Muscle layer of colon (tissue), 2 donors: ENCODE data around the gene LDLRAD4.

Experiments used
- H3K27ac ChIP-seq: one replicate; pipeline ENCODE4 v1.7.0; 2013; ENCODE audit warnings: low read depth, mild to moderate bottlenecking, low read length, moderate library complexity
- H3K27me3 ChIP-seq, 2 donors: one replicate each; pipeline ENCODE4 v1.7.0; 2013; ENCODE audit warnings: low read length in 2 of 2, mild to moderate bottlenecking in 2 of 2; ENCODE audit not compliant: insufficient read depth in 2 of 2, control insufficient read depth in 1 of 2
- H3K36me3 ChIP-seq: one replicate; pipeline ENCODE4 v1.7.0; 2013; ENCODE audit warnings: mild to moderate bottlenecking, low read length; ENCODE audit not compliant: insufficient read depth
- H3K4me1 ChIP-seq: one replicate; pipeline ENCODE4 v1.7.0; 2013; ENCODE audit warnings: mild to moderate bottlenecking, low read length; ENCODE audit not compliant: insufficient read depth
- H3K4me3 ChIP-seq, 2 donors: one replicate each; pipeline ENCODE4 v1.7.0; 2013; ENCODE audit warnings: low read length in 2 of 2, low read depth in 1 of 2, mild to moderate bottlenecking in 1 of 2, moderate library complexity in 1 of 2
- H3K9ac ChIP-seq: one replicate; pipeline ENCODE4 v1.7.0; 2013; ENCODE audit warnings: low read length
- H3K9me3 ChIP-seq: one replicate; pipeline ENCODE4 v1.7.0; 2013; ENCODE audit warnings: mild to moderate bottlenecking, low read length
- donor health status: abdominal sarcoma.
- donor health status: Adenocarcinoma of cecum.

LDLRAD4 gene

DNA sequence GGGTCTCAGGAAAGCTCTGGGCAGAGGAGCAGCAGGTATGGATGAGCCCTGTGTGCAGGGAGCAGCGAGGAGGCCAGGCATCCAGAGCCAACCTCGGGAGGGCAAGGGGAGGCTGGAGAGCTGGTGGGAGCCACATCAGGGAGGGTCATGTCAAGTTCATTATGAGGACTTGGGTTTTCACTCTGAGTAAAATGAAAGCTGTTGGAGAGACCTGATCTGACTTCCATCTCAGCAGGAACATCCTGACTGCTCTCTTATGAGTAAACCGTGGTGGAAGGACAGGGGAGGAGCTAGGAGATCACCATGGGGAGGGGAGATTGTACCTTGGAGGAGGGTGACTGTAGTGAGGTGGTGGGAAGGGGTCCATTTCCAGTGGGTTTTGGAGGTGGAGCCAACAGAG, 209.8 kb downstream of the LDLRAD4 start:
- Histone ChIP-seq H3K36me3 (no peaks in the 10 kb centered on the region), H3K9ac (no peak overlapping the region), H3K4me3 (no peak overlapping the region), H3K27me3 (no peaks in the 10 kb centered on the region), H3K27ac (no peak overlapping the region), H3K4me1 (no peaks in the 10 kb centered on the region), H3K9me3 (no peaks in the 10 kb centered on the region)

DNA sequence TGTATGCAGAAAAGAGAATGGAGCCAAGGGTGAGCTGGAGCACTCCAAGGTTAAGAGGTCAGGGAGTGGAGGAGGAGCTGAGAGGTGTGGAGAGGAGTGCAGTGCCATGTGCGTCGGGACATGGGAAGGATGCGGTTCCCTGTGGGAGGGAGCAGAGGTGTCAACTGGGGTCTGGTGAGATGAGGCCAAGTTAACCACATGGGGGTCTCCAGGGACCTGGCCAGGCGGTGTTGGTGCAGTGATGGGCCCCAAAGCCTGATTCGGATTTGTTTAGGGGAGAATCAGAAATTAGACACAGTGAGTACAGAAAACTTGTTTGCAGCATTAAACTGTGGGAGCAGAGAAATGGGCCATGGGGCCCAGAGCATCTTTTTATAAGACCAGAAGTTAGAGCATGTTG, 210.5 kb downstream of the LDLRAD4 start:
- Histone ChIP-seq H3K9me3 (no peaks in the 10 kb centered on the region), H3K4me3 (no peak overlapping the region), H3K9ac (no peak overlapping the region), H3K27ac (no peak overlapping the region), H3K36me3 (no peaks in the 10 kb centered on the region), H3K27me3 (no peaks in the 10 kb centered on the region), H3K4me1 (no peaks in the 10 kb centered on the region)

DNA sequence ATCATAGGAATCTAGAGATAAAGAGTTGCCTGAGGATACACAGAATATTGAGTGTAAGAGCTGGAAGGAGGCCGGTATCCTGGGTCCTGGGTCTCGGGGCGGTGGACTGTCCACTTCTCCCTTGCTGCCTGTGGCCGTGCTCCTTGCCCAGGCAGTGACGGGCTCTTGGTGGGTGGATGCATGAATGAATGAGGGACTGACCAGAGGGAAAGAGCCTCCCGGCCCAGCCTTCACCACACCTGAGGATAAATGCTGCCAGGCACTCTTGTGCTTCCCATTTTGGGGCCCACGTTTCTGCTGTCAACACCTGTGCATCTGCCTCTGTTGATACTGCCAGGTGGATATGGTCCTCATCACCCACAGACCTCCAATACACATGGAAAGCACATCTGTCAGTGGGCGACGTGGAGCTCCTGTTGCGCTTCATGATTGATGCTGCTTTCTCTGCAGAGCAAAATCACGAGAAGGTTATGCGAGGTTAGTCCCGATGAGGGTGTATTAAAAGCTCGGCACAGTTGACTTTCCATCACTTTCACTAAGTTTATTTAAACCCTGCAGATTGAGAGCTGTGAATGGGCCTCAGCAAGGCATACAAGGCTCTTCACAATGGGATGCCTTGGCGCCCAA, 211.4 kb downstream of the LDLRAD4 start:
- no peaks in the 10 kb centered on the region for H3K36me3 ChIP-seq
- no peaks in the 10 kb centered on the region for H3K4me1 ChIP-seq
- no peaks in the 10 kb centered on the region for H3K9me3 ChIP-seq
- no peak overlapping the region for H3K9ac ChIP-seq
- no peak overlapping the region for H3K27ac ChIP-seq
- no peak overlapping the region for H3K4me3 ChIP-seq
- no peaks in the 10 kb centered on the region for H3K27me3 ChIP-seq

GRCh38 chr18:13430663-13431062, 212.1 kb downstream of the LDLRAD4 start:
- Histone ChIP-seq H3K36me3 (no peaks in the 10 kb centered on the region), H3K4me1 (no peaks in the 10 kb centered on the region), H3K4me3 (no peak overlapping the region), H3K27ac (no peak overlapping the region), H3K27me3 (no peaks in the 10 kb centered on the region), H3K9me3 (no peaks in the 10 kb centered on the region), H3K9ac (no peak overlapping the region)

DNA sequence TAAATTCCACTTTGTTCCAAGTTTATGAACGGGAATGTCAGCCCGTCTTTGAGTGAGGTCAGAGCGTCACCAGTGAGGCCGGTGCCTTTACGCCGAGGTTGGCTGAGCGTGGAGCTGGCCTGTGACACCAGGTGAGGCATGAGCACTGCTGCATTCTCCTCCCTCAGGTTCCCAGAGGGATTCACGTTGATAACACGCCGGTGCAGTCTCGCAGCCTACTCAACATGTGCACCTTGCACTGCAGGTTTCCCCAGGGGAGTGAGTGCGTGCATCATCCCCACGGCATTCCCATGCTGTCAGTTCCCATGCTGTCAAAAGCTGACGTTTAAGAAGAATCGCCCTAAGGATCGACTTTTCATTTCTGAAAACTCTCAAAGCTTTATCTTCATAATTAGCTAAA, 213.3 kb downstream of the LDLRAD4 start:
- no peak overlapping the region for H3K9ac ChIP-seq
- H3K4me1 ChIP-seq: no peaks in the 10 kb centered on the region
- no peaks in the 10 kb centered on the region for H3K36me3 ChIP-seq
- H3K4me3 ChIP-seq: no peak overlapping the region
- no peaks in the 10 kb centered on the region for H3K27me3 ChIP-seq
- H3K27ac ChIP-seq: no peak overlapping the region
- H3K9me3 ChIP-seq: no peaks in the 10 kb centered on the region

DNA sequence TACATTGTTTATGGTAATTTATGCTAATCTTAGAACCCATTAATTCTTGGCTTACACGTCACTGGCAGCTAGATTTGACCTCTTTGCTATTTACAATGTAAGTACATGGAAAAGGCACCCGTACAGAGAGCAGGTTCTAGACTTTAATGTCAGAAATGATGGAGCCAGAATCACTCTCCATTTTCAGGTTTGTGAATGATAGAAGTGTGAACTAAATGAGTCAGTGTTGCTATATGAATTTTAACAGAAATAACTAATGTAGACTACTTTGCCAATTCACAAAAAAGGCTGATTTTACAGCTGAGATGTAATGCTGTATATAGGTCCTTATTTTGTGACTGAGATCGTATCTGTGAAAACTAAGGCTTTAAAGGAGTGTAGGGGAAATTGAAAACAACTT, 214.6 kb downstream of the LDLRAD4 start:
- H3K4me1 ChIP-seq: no peaks in the 10 kb centered on the region
- H3K27me3 ChIP-seq: no peaks in the 10 kb centered on the region

GRCh38 chr18:13433685-13434084, 215.1 kb downstream of the LDLRAD4 start:
- no peaks in the 10 kb centered on the region for H3K27me3 ChIP-seq
- no peaks in the 10 kb centered on the region for H3K4me1 ChIP-seq
- no peak overlapping the region for H3K27ac ChIP-seq
- no peak overlapping the region for H3K9ac ChIP-seq
- no peaks in the 10 kb centered on the region for H3K9me3 ChIP-seq
- no peaks in the 10 kb centered on the region for H3K36me3 ChIP-seq
- H3K4me3 ChIP-seq: no peak overlapping the region

More for the DNA sequence above, 214.6 kb downstream of the LDLRAD4 start:
- Histone ChIP-seq H3K9ac (no peak overlapping the region), H3K9me3 (no peaks in the 10 kb centered on the region), H3K36me3 (no peaks in the 10 kb centered on the region), H3K27ac (no peak overlapping the region), H3K4me3 (no peak overlapping the region)

DNA sequence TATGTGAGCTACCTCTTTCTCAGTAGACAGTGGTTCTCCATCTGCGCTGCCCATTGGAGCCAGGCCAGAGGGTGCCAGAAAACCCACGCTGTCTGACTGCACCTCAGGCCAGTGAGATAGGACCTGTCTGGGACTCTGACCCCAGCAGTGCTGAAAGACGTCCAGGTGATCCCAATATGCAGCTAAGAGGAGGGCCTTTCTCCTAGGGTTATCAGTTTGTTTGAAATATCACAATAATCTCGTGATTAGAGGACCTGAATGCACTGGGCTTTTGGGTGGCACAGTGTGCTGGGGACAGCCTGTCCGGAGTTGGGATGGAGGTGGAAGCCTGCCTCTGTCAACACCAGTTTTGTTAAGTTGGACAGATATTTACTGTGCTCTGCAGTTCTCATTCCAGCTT, 216.3 kb downstream of the LDLRAD4 start:
- Histone ChIP-seq H3K9me3 (no peaks in the 10 kb centered on the region), H3K4me3 (no peak overlapping the region), H3K27ac (no peak overlapping the region), H3K36me3 (no peaks in the 10 kb centered on the region), H3K4me1 (no peaks in the 10 kb centered on the region), H3K27me3 (no peaks in the 10 kb centered on the region), H3K9ac (no peak overlapping the region)

DNA sequence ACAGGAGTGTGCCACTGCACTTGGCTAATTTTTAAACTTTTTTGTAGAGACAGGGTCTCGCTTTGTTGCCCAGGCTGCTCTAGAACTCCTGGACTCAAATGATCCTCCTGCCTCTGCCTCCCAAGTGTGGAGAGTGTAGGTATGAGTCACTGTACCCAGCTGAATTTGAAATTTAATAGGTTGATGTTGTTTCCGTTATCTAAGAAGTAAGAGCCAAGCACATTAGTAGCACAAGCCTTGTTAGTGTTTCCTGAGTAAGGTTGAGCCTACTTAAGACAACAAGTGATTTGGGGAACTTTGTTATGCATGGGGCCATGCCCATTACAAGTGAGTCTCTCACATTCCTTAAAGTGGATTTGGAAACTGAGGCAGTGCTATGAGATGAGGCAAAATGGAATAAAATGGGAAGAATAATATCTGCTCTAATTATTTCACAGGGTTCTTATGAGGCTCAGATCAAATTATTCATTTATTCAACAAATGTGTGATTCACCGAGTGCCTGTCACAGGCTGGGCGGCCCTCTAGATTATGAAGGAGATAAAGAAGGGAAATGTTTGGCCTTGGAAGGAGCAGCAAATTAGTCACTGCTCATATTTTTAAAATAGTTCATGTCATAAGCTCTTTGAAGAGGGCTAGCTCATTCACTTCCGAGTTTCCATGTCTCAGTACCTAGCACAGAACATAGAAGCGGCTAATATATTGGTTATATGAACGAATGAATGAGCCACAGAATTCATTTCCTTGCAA, 217.2 kb downstream of the LDLRAD4 start:
- H3K27me3 ChIP-seq: no peaks in the 10 kb centered on the region
- no peak overlapping the region for H3K4me3 ChIP-seq
- H3K4me1 ChIP-seq: no peaks in the 10 kb centered on the region
- no peaks in the 10 kb centered on the region for H3K9me3 ChIP-seq
- H3K27ac ChIP-seq: no peak overlapping the region
- H3K36me3 ChIP-seq: no peaks in the 10 kb centered on the region
- no peak overlapping the region for H3K9ac ChIP-seq

GRCh38 chr18:13436576-13436975, 218.0 kb downstream of the LDLRAD4 start:
- no peaks in the 10 kb centered on the region for H3K9me3 ChIP-seq
- no peaks in the 10 kb centered on the region for H3K36me3 ChIP-seq
- H3K4me3 ChIP-seq: no peak overlapping the region
- no peak overlapping the region for H3K27ac ChIP-seq
- H3K27me3 ChIP-seq: no peaks in the 10 kb centered on the region
- no peaks in the 10 kb centered on the region for H3K4me1 ChIP-seq
- no peak overlapping the region for H3K9ac ChIP-seq

- no peaks in the 10 kb centered on the region for H3K27me3 ChIP-seq
- H3K9me3 ChIP-seq: no peaks in the 10 kb centered on the region
- no peak overlapping the region for H3K9ac ChIP-seq
- H3K27ac ChIP-seq: no peak overlapping the region
- no peaks in the 10 kb centered on the region for H3K36me3 ChIP-seq
- no peaks in the 10 kb centered on the region for H3K4me1 ChIP-seq
- H3K4me3 ChIP-seq: no peak overlapping the region
Observed at GRCh38 chr18:13437034-13437433, 218.5 kb downstream of the LDLRAD4 start.
